Stimulated activated naive B cell treated with anti-CD40 and anti-IgM and Interleukin-4, amounts not matched to agents 10 μg/mL and 1 μg/mL and 100 μg/mL, for 72 hours (primary cell): ENCODE data around the gene PRKCA.
"Not testable (repeated sequence)": the region's sequence is repeated elsewhere in the genome, so short reads cannot be mapped to it uniquely, and the experiment has no call there.

ENCODE experiments used
- ATAC-seq, 2 donors: fragments of 150-1000 bp; cut with Tn5 transposase; replicated peaks; 2 replicates each; pipeline ENCODE4 v1.10.0; 2021; ENCODE audit warnings: moderate library complexity in 1 of 2
- DNase-seq: peaks from one replicate; pipeline ENCODE4 v3.0.0; 2021
- H3K27ac Mint-ChIP-seq: one replicate; pipeline ENCODE4 v1.8.0; 2022; ENCODE audit warnings: mild to moderate bottlenecking, mixed read lengths
- H3K27me3 Mint-ChIP-seq, 2 donors: one replicate each; pipeline ENCODE4 v1.8.0; 2022; ENCODE audit warnings: mixed read lengths in 2 of 2
- H3K36me3 Mint-ChIP-seq, 2 donors: one replicate each; pipeline ENCODE4 v1.8.0; 2022; ENCODE audit warnings: mixed read lengths in 2 of 2, mild to moderate bottlenecking in 1 of 2
- H3K4me1 Mint-ChIP-seq, 2 donors: one replicate each; pipeline ENCODE4 v1.8.0; 2022; ENCODE audit warnings: mixed read lengths in 2 of 2, mild to moderate bottlenecking in 1 of 2
- H3K4me3 Mint-ChIP-seq, 2 donors: one replicate each; pipeline ENCODE4 v1.8.0; 2022; ENCODE audit warnings: mild to moderate bottlenecking in 2 of 2, mixed read lengths in 2 of 2, moderate library complexity in 1 of 2
- H3K9me3 Mint-ChIP-seq, 2 donors: one replicate each; pipeline ENCODE4 v1.8.0; 2022; ENCODE audit warnings: mixed read lengths in 2 of 2, mild to moderate bottlenecking in 1 of 2

PRKCA gene

DNA sequence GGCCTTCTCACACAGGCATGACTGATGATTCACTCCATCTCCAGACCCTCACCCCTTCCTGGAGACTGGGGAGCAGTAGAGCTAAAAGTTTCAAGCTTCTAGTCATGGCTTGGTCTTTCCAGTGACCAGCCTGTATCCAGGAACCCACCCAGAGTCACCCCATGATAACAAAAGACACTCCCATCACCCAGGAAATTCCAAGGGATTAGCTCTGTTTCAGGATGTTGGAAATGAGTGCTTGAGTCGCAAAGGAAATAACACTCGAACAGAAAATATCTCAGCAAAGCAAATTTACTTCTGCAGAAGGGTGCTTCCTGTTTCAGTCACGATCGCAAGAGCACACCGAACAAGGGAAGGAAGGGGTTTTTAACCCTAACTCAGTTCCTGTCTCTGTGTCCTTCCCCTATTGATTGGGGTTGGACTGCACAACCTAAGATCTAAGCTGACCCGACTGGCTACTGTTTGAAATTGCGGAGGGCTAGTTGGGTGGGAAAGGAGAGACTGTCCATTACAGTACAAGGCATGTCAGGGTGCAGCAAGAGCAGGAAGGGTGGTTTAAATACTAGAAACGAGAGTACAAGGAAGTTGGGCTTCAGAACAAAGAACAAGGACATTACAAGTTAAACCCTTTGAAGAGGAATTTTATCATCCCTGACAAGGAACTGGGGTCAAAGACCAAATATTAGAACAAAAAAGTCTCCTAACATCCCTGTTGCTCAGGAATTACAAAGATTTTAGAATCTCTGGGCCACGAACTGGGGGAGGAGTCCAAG is 308.1 kb downstream of the PRKCA start:
- DNase-seq, result no peak
- no peaks in the 10 kb centered on the region for H3K36me3 Mint-ChIP-seq
- peaks cover 0 to 10% of the 10 kb centered on the region in 2 donors for H3K27me3 Mint-ChIP-seq
- no peak for ATAC-seq
- no peak overlapping the region for H3K27ac Mint-ChIP-seq
- no peak overlapping the region for H3K4me3 Mint-ChIP-seq
- peaks cover 16 to 19% of the 10 kb centered on the region in 2 donors for H3K9me3 Mint-ChIP-seq
- no peaks in the 10 kb centered on the region for H3K4me1 Mint-ChIP-seq

- Mint-ChIP-seq H3K4me3 (no peak overlapping the region), H3K4me1 (no peaks in the 10 kb centered on the region), H3K27me3 (peaks cover under 1 to 10% of the 10 kb centered on the region in 2 donors), H3K27ac (no peak overlapping the region), H3K9me3 (peaks cover 17 to 19% of the 10 kb centered on the region in 2 donors), H3K36me3 (no peaks in the 10 kb centered on the region)
- ATAC-seq (no peak), DNase-seq (no peak)
Measured at GRCh38 chr17:66611397-66611796, 309.0 kb downstream of the PRKCA start.

DNA sequence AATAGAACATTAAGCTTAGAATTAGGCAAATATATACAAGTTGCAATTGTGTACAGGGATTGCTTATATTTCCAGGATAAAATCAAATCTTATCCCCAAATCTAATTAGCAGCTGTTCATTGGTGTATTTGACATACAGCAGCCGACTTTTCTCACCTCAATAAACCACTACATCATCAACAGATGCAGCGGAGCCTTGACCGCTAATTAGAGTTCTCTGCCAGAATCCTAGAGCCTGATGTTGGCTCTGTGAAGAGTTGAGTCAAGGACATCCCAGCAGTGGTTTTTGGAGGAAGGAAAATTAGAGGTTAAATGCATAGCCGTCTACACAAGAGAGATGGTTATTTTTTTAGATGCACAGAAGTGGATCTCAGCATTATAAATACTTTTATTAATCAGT is 310.6 kb downstream of the PRKCA start:
- Mint-ChIP-seq H3K9me3 (peaks cover 19 to 20% of the 10 kb centered on the region in 2 donors), H3K4me3 (no peak overlapping the region), H3K27ac (no peak overlapping the region), H3K4me1 (no peaks in the 10 kb centered on the region), H3K27me3 (peaks cover 4 to 10% of the 10 kb centered on the region in 2 donors), H3K36me3 (no peaks in the 10 kb centered on the region)
- no peak for DNase-seq
- ATAC-seq, result no peak

- no peak for ATAC-seq
- DNase-seq, result no peak
- Mint-ChIP-seq H3K27me3 (peaks cover 4 to 10% of the 10 kb centered on the region in 2 donors), H3K4me1 (no peaks in the 10 kb centered on the region), H3K4me3 (no peak overlapping the region), H3K27ac (no peak overlapping the region), H3K9me3 (peaks cover 16 to 17% of the 10 kb centered on the region in 2 donors), H3K36me3 (no peaks in the 10 kb centered on the region)
Measured at GRCh38 chr17:66614469-66614868, 312.1 kb downstream of the PRKCA start.

GRCh38 chr17:66619206-66619605 is 316.8 kb downstream of the PRKCA start:
- Mint-ChIP-seq H3K4me1 (no peaks in the 10 kb centered on the region), H3K27ac (no peak overlapping the region), H3K4me3 (no peak overlapping the region), H3K36me3 (no peaks in the 10 kb centered on the region), H3K9me3 (peaks cover 0 to 4% of the 10 kb centered on the region in 2 donors), H3K27me3 (peaks cover 9 to 27% of the 10 kb centered on the region in 2 donors)
- DNase-seq (no peak), ATAC-seq (no peak)

GRCh38 chr17:66620528-66620927 is 318.1 kb downstream of the PRKCA start:
- Mint-ChIP-seq H3K27me3 (peaks cover 9 to 22% of the 10 kb centered on the region in 2 donors), H3K27ac (no peak overlapping the region), H3K4me3 (no peak overlapping the region), H3K36me3 (no peaks in the 10 kb centered on the region), H3K9me3 (peaks cover 0 to 4% of the 10 kb centered on the region in 2 donors), H3K4me1 (no peaks in the 10 kb centered on the region)
- no peak for ATAC-seq
- no peak for DNase-seq

DNA sequence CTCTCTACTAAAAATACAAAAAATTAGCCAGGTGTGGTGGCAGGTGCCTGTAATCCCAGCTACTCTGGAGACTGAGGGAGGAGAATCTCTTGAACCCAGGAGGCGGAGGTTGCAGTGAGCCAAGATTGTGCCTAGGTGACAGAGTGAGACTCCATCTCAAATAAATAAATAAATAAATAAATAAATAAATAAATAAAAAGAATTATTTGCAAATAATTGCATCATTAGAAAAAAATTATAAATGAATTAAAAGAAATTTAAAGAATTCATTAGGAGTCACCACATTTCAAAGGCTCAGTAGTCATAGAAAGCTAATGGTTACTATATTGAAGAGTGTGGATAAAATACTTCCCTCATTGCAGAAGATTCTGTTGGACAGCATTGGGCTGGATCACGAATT is 322.2 kb downstream of the PRKCA start:
- H3K27me3 Mint-ChIP-seq, result peaks cover 9 to 34% of the 10 kb centered on the region in 2 donors
- ATAC-seq, DNase-seq, H3K9me3 Mint-ChIP-seq, H3K4me3 Mint-ChIP-seq, H3K27ac Mint-ChIP-seq, H3K4me1 Mint-ChIP-seq, H3K36me3 Mint-ChIP-seq: not testable (repeated sequence)

GRCh38 chr17:66625311-66625767 is 322.9 kb downstream of the PRKCA start:
- H3K27ac Mint-ChIP-seq, result no peak overlapping the region
- no peaks in the 10 kb centered on the region for H3K36me3 Mint-ChIP-seq
- no peak overlapping the region for H3K4me3 Mint-ChIP-seq
- no peaks in the 10 kb centered on the region for H3K9me3 Mint-ChIP-seq
- peaks cover 11 to 30% of the 10 kb centered on the region in 2 donors for H3K27me3 Mint-ChIP-seq
- no peaks in the 10 kb centered on the region for H3K4me1 Mint-ChIP-seq
- no peak for DNase-seq
- ATAC-seq, result peak in 1 of 2 donors; percentile 46

DNA sequence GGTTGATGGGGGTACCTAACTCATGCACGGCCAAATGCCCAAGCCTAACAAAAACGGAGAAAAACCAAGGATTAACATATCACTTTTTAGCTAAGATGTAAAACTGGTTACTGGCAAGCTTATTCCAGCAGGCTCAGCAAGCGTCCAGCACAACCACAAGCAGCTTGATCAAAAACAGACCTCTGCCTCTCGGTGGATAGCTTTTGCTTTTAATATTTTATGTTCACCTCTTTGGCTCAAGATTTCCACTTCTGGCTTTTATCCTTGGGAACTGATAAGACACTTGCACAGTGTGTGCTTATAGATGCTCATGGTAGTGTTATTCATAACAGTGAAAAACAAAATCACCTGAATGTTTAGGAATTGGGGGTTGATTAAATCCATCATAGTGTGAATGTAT is 325.6 kb downstream of the PRKCA start:
- H3K36me3 Mint-ChIP-seq, result no peaks in the 10 kb centered on the region
- H3K27ac Mint-ChIP-seq, result no peak overlapping the region
- H3K9me3 Mint-ChIP-seq, result no peaks in the 10 kb centered on the region
- ATAC-seq (no peak), DNase-seq (no peak)
- H3K4me3 Mint-ChIP-seq, result no peak overlapping the region
- H3K4me1 Mint-ChIP-seq, result no peaks in the 10 kb centered on the region
- H3K27me3 Mint-ChIP-seq, result peaks cover 8 to 22% of the 10 kb centered on the region in 2 donors

- peaks cover 8 to 12% of the 10 kb centered on the region in 2 donors for H3K27me3 Mint-ChIP-seq
- ATAC-seq (no peak), DNase-seq (no peak)
- no peak overlapping the region for H3K27ac Mint-ChIP-seq
- H3K36me3 Mint-ChIP-seq, result no peaks in the 10 kb centered on the region
- no peak overlapping the region for H3K4me3 Mint-ChIP-seq
- peaks cover 0 to 9% of the 10 kb centered on the region in 2 donors for H3K4me1 Mint-ChIP-seq
- no peaks in the 10 kb centered on the region for H3K9me3 Mint-ChIP-seq
Measured at GRCh38 chr17:66629762-66630161, 327.3 kb downstream of the PRKCA start.

DNA sequence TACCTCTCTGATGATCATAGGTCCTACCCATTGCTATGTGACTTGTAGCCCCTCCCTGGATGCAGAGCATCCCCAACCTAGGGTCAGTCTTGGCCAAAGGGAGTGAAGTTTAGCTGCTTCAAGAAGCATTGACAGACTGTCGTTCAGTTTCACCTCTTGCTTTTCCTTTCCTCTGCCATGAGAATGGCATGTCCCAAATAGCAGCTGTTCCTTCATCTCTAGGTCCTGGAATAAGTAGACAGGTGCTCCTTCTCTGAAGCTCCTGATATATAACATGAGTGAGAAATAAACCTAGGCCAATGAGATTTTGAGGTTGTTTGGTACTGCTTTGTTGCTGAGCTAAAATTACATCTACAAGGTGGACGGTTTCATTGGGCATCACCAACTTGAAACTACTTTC is 328.0 kb downstream of the PRKCA start:
- ATAC-seq, result no peak
- Mint-ChIP-seq H3K27me3 (peaks cover 8 to 12% of the 10 kb centered on the region in 2 donors), H3K4me3 (no peak overlapping the region), H3K9me3 (no peaks in the 10 kb centered on the region), H3K4me1 (peaks cover 0 to 9% of the 10 kb centered on the region in 2 donors), H3K36me3 (no peaks in the 10 kb centered on the region), H3K27ac (no peak overlapping the region)
- DNase-seq, result no peak

GRCh38 chr17:66630828-66631472 is 328.5 kb downstream of the PRKCA start:
- H3K4me1 Mint-ChIP-seq, result peaks cover 0 to 9% of the 10 kb centered on the region in 2 donors
- no peak overlapping the region for H3K27ac Mint-ChIP-seq
- ATAC-seq, result no peak
- H3K9me3 Mint-ChIP-seq, result no peaks in the 10 kb centered on the region
- no peak for DNase-seq
- no peaks in the 10 kb centered on the region for H3K36me3 Mint-ChIP-seq
- no peak overlapping the region for H3K4me3 Mint-ChIP-seq
- H3K27me3 Mint-ChIP-seq, result peaks cover 9 to 12% of the 10 kb centered on the region in 2 donors

DNA sequence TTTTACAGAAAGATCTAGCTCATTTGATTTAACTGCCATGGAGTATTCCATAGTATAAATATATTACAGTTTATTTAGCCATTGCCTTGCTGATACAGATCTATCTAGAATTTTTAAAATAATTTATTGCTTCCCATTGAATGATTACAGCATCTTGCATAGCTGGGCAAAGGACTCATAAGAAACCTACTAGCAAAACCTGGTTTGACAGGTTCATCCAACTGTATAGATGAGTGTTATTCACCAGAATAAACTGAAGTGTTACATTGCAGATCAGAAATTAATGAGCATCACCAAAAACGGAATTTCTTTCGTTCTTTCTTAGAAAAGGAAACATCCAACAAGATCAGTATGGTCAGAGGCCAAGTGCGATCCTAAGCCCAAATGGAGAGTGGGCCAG is 330.3 kb downstream of the PRKCA start:
- peaks cover 3 to 8% of the 10 kb centered on the region in 2 donors for H3K27me3 Mint-ChIP-seq
- no peak overlapping the region for H3K27ac Mint-ChIP-seq
- H3K9me3 Mint-ChIP-seq, result no peaks in the 10 kb centered on the region
- H3K4me1 Mint-ChIP-seq, result peaks cover 0 to 9% of the 10 kb centered on the region in 2 donors
- ATAC-seq, result no peak
- no peak for DNase-seq
- no peaks in the 10 kb centered on the region for H3K36me3 Mint-ChIP-seq
- H3K4me3 Mint-ChIP-seq, result no peak overlapping the region

GRCh38 chr17:66633317-66633965 is 331.0 kb downstream of the PRKCA start:
- H3K36me3 Mint-ChIP-seq, result no peaks in the 10 kb centered on the region
- DNase-seq, result peak; percentile 3
- ATAC-seq, result peak; percentile 93
- no peaks in the 10 kb centered on the region for H3K9me3 Mint-ChIP-seq
- peaks cover 0 to 8% of the 10 kb centered on the region in 2 donors for H3K27me3 Mint-ChIP-seq
- H3K4me1 Mint-ChIP-seq, result peaks cover 0 to 9% of the 10 kb centered on the region in 2 donors
- no peak overlapping the region for H3K27ac Mint-ChIP-seq
- H3K4me3 Mint-ChIP-seq, result no peak overlapping the region
